Trophoblast cell (in vitro differentiated cells and primary cell): ENCODE data around the gene SLC18A2.
"Not testable (repeated sequence)": the region's sequence is repeated elsewhere in the genome, so short reads cannot be mapped to it uniquely, and the experiment has no call there.

Experiments used
- DNase-seq, 2 donors: peaks; one replicate each; pipeline ENCODE4 v3.0.0-alpha.2; 2016
- H2AFZ ChIP-seq: 2 replicates; pipeline ENCODE4 v1.6.1; 2013; ENCODE audit warnings: low read length, moderate library complexity, mild to moderate bottlenecking; ENCODE audit not compliant: insufficient read depth, poor library complexity
- H2AK5ac ChIP-seq: 2 replicates; pipeline ENCODE4 v1.6.1; 2013; ENCODE audit warnings: mild to moderate bottlenecking, low read length
- H2BK120ac ChIP-seq: 2 replicates; pipeline ENCODE4 v1.6.1; 2013; ENCODE audit warnings: low read length, mild to moderate bottlenecking, moderate library complexity; ENCODE audit not compliant: insufficient read depth, poor library complexity
- H2BK12ac ChIP-seq: 2 replicates; pipeline ENCODE4 v1.6.1; 2013; ENCODE audit warnings: mild to moderate bottlenecking, low read length, moderate library complexity
- H2BK5ac ChIP-seq: 2 replicates; pipeline ENCODE4 v1.6.1; 2013; ENCODE audit warnings: low read length, low read depth, moderate library complexity, mild to moderate bottlenecking; ENCODE audit not compliant: poor library complexity
- H3K14ac ChIP-seq: 2 replicates; pipeline ENCODE4 v1.6.1; 2013; ENCODE audit warnings: mild to moderate bottlenecking, low read length
- H3K18ac ChIP-seq: 2 replicates; pipeline ENCODE4 v1.6.1; 2013; ENCODE audit warnings: mild to moderate bottlenecking, low read length
- H3K23ac ChIP-seq: 2 replicates; pipeline ENCODE4 v1.6.1; 2013; ENCODE audit warnings: low read length
- H3K27ac ChIP-seq: 2 replicates; pipeline ENCODE4 v1.5.1; 2013; ENCODE audit warnings: low read depth, mild to moderate bottlenecking, inconsistent platforms, low read length, moderate library complexity
- H3K27me3 ChIP-seq: 2 replicates; pipeline ENCODE4 v1.6.1; 2013; ENCODE audit warnings: inconsistent platforms, mild to moderate bottlenecking, low read length, moderate library complexity; ENCODE audit not compliant: insufficient read depth
- H3K36me3 ChIP-seq, 2 experiments: 1 replicate in 1 of 2; 2 replicates in 1 of 2; pipeline ENCODE4 v1.6.1; 2013; ENCODE audit warnings: low read length in 2 of 2, mild to moderate bottlenecking in 2 of 2, moderate library complexity in 1 of 2; ENCODE audit not compliant: insufficient read depth in 2 of 2, control insufficient read depth in 1 of 2
- H3K4ac ChIP-seq: 2 replicates; pipeline ENCODE4 v1.6.1; 2013; ENCODE audit warnings: low read depth, mild to moderate bottlenecking, low read length, moderate library complexity
- H3K4me1 ChIP-seq, 2 experiments: 1 replicate in 1 of 2; 2 replicates in 1 of 2; pipeline ENCODE4 v1.6.1; 2013; ENCODE audit warnings: low read length in 2 of 2, mild to moderate bottlenecking in 2 of 2, moderate library complexity in 1 of 2; ENCODE audit not compliant: insufficient read depth in 2 of 2, control insufficient read depth in 1 of 2
- H3K4me2 ChIP-seq: 2 replicates; pipeline ENCODE4 v1.6.1; 2013; ENCODE audit warnings: inconsistent platforms, mild to moderate bottlenecking, low read length, moderate library complexity
- H3K4me3 ChIP-seq: 2 replicates; pipeline ENCODE4 v1.5.1; 2013; ENCODE audit warnings: mild to moderate bottlenecking, low read depth, low read length, inconsistent platforms
- H3K79me1 ChIP-seq: one replicate; pipeline ENCODE4 v1.6.1; 2013; ENCODE audit warnings: low read length
- H3K79me2 ChIP-seq: 2 replicates; pipeline ENCODE4 v1.6.1; 2013; ENCODE audit warnings: low read length, mild to moderate bottlenecking; ENCODE audit not compliant: control insufficient read depth, insufficient read depth, poor library complexity
- H3K9ac ChIP-seq: 2 replicates; pipeline ENCODE4 v1.6.1; 2013; ENCODE audit warnings: mild to moderate bottlenecking, low read length
- H3K9me3 ChIP-seq: 2 replicates; pipeline ENCODE4 v1.6.1; 2013; ENCODE audit warnings: low read depth, mild to moderate bottlenecking, control low read depth, inconsistent platforms, low read length; ENCODE audit not compliant: insufficient read depth
- H4K12ac ChIP-seq: 2 replicates; pipeline ENCODE4 v1.6.1; 2013; ENCODE audit warnings: low read depth, mild to moderate bottlenecking, low read length, moderate library complexity
- H4K8ac ChIP-seq: 2 replicates; pipeline ENCODE4 v1.6.1; 2013; ENCODE audit warnings: low read depth, mild to moderate bottlenecking, low read length, moderate library complexity
- H4K91ac ChIP-seq: one replicate; pipeline ENCODE4 v1.6.1; 2013; ENCODE audit warnings: low read depth, mild to moderate bottlenecking, low read length, moderate library complexity
- WGBS: extraction: QIAGEN DNeasy Blood & Tissue Kit; methylation state at CpG from one replicate; pipeline ENCODE4 v1.1.7; 2013; ENCODE audit warnings: missing lambda C conversion rate; ENCODE audit not compliant: insufficient read length, insufficient coverage; ENCODE audit errors: extremely low coverage; 5-methylcytosine and 5-hydroxymethylcytosine counted together

SLC18A2 gene

DNA sequence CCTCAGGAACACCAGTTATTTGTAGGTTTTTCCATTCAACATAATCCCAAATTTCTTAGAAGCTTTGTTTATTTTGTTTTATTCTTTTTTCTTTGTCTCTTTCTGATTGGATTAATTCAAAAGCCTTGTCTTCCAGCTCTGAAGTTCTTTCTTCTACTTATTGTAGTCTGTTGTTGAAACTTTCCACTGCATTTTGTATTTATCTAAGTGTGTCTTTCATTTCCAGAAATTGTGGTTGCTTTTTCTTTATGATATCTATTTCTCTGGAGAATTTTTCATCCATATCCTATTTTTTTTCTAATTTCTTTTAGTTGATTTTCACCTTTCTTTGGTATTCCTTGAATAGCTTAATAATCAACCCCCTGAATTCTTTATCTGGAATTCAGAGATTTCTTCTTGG, 58.5 kb downstream of the SLC18A2 start:
- Histone ChIP-seq H4K12ac (no peak overlapping the region), H3K79me1 (no peaks in the 10 kb centered on the region), H3K9me3 (peaks cover 5% of the 10 kb centered on the region), H2AFZ (no peak overlapping the region), H3K4me1 (no peaks in the 10 kb centered on the region), H3K4me2 (no peak overlapping the region), H3K27me3 (no peaks in the 10 kb centered on the region), H3K27ac (no peak overlapping the region), H3K36me3 (no peaks in the 10 kb centered on the region), H4K8ac (no peak overlapping the region), H3K14ac (no peak overlapping the region), H3K79me2 (no peaks in the 10 kb centered on the region), H2AK5ac (no peak overlapping the region), H3K9ac (no peak overlapping the region), H4K91ac (no peak overlapping the region), H3K4me3 (no peak overlapping the region), H2BK5ac (no peak overlapping the region), H3K18ac (no peak overlapping the region), H2BK120ac (no peak overlapping the region), H2BK12ac (no peak overlapping the region), H3K4ac (no peak overlapping the region), H3K23ac (no peak overlapping the region)
- DNase-seq, result no peak

GRCh38 chr10:117300671-117301070, 59.8 kb downstream of the SLC18A2 start:
- Histone ChIP-seq H3K14ac (no peak overlapping the region), H3K79me2 (no peaks in the 10 kb centered on the region), H3K79me1 (no peaks in the 10 kb centered on the region), H3K4me3 (no peak overlapping the region), H3K4me2 (no peak overlapping the region), H3K4me1 (no peaks in the 10 kb centered on the region), H3K36me3 (no peaks in the 10 kb centered on the region), H3K9ac (no peak overlapping the region), H2AK5ac (no peak overlapping the region), H3K27me3 (no peaks in the 10 kb centered on the region), H3K18ac (no peak overlapping the region), H2BK5ac (no peak overlapping the region), H3K23ac (no peak overlapping the region), H3K27ac (no peak overlapping the region), H4K12ac (no peak overlapping the region), H4K91ac (no peak overlapping the region), H2BK12ac (no peak overlapping the region), H2BK120ac (no peak overlapping the region), H2AFZ (no peak overlapping the region), H3K4ac (no peak overlapping the region), H3K9me3 (peaks cover 5% of the 10 kb centered on the region), H4K8ac (no peak overlapping the region)
- WGBS, result no CpG with 5 or more reads among the region's 1 CpG
- peak; percentile 68 to 78 for DNase-seq

DNA sequence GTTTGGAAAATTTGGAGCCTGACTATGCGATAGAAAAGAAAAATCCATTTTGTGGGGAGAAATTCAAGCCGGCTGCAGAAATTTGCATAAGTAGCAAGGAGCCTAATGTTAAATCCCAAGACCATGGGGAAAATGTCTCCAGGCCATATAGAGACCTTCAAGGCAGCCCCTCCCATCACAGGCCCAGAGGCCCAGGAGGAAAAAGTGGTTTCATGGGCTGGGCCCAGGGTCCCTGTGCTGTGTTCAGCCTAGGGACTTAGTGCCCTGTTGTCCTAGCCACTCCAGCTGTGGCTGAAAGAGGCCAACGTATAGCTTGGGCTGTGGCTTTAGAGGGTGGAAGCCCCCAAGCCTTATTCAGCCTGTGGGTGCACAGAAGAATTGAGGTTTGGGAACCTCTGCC, 62.5 kb downstream of the SLC18A2 start:
- H3K36me3 ChIP-seq, H3K79me1 ChIP-seq, H3K9ac ChIP-seq, H3K4me2 ChIP-seq, H4K12ac ChIP-seq, DNase-seq, H3K4ac ChIP-seq, H3K9me3 ChIP-seq, H3K14ac ChIP-seq, H2BK5ac ChIP-seq, H3K23ac ChIP-seq, H3K4me3 ChIP-seq, H2BK12ac ChIP-seq, H3K4me1 ChIP-seq, H2BK120ac ChIP-seq, H3K27ac ChIP-seq, H4K8ac ChIP-seq, H4K91ac ChIP-seq, H3K18ac ChIP-seq, H2AK5ac ChIP-seq, H3K27me3 ChIP-seq, H2AFZ ChIP-seq, H3K79me2 ChIP-seq: not testable (repeated sequence)
- no CpG with 5 or more reads among the region's 3 CpGs for WGBS

DNA sequence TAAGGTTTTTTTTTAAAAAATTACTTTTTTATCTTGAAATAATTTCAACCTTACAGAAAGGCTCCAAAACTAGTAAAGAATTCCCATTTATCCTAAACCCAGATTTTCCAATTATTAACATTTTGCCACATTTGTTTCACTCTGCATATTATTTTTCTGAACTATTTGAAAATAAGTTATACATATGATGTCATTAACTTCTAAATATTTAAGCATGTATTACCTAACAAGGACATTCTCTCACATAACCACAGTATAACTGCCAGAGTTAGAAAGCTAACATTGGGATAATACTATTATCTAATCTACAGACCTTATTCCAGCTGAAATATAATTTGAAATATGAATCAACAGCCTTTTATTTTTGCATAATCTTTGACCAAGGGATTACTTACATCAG, 65.8 kb downstream of the SLC18A2 start:
- Histone ChIP-seq H2BK5ac (no peak overlapping the region), H3K79me1 (no peaks in the 10 kb centered on the region), H4K8ac (no peak overlapping the region), H2AFZ (no peak overlapping the region), H3K27ac (no peak overlapping the region), H4K91ac (no peak overlapping the region), H3K14ac (no peak overlapping the region), H3K18ac (no peak overlapping the region), H3K27me3 (no peaks in the 10 kb centered on the region), H4K12ac (no peak overlapping the region), H3K9ac (no peak overlapping the region), H2AK5ac (no peak overlapping the region), H3K4me1 (no peaks in the 10 kb centered on the region), H3K9me3 (peaks cover 5% of the 10 kb centered on the region), H3K36me3 (no peaks in the 10 kb centered on the region), H3K4me3 (no peak overlapping the region), H3K4ac (no peak overlapping the region), H3K79me2 (no peaks in the 10 kb centered on the region), H2BK12ac (no peak overlapping the region), H2BK120ac (no peak overlapping the region), H3K23ac (no peak overlapping the region), H3K4me2 (no peak overlapping the region)
- no peak for DNase-seq

GRCh38 chr10:117311261-117311660, 70.3 kb downstream of the SLC18A2 start:
- Histone ChIP-seq H3K4me1 (peaks cover 0 to 3% of the 10 kb centered on the region in 2 experiments), H3K14ac (no peak overlapping the region), H4K91ac (no peak overlapping the region), H2BK12ac (no peak overlapping the region), H2BK5ac (no peak overlapping the region), H4K8ac (no peak overlapping the region), H4K12ac (no peak overlapping the region), H3K79me1 (no peaks in the 10 kb centered on the region), H2BK120ac (no peak overlapping the region), H3K27me3 (no peaks in the 10 kb centered on the region), H2AFZ (no peak overlapping the region), H3K18ac (no peak overlapping the region), H3K4me2 (no peak overlapping the region), H3K9me3 (no peaks in the 10 kb centered on the region), H3K23ac (no peak overlapping the region), H3K36me3 (no peaks in the 10 kb centered on the region), H3K4me3 (no peak overlapping the region), H3K27ac (no peak overlapping the region), H3K9ac (no peak overlapping the region), H2AK5ac (no peak overlapping the region), H3K4ac (no peak overlapping the region), H3K79me2 (no peaks in the 10 kb centered on the region)
- peak; percentile 26 to 71 for DNase-seq
- no CpG with 5 or more reads among the region's 5 CpGs for WGBS
